Right ventricle myocardium inferior (tissue), 1 donor: ENCODE measurements around the gene SLC16A9. TPM values are rescaled to one million over a fixed set of nuclear protein-coding genes. Genes with fewer than 3 reads are reported as not detected.
A peak's percentile ranks its signal among the peaks of the same experiment; 100 is the strongest.
"Not testable (repeated sequence)": the region's sequence is repeated elsewhere in the genome, so short reads cannot be mapped to it uniquely, and the experiment has no call there.

Experiments used
- ATAC-seq: fragments of 200-7000 bp; cut with Tn5 transposase; one replicate; pipeline ENCODE4 v1.9.1; 2020; ENCODE audit warnings: mild to moderate bottlenecking, moderate library complexity
- DNase-seq: peaks from one replicate; pipeline ENCODE4 v3.0.0; 2021; ENCODE audit errors: missing footprints
- intact Hi-C: fragments of 100-400 bp; cut with DNase I; formaldehyde crosslinking; loops from one replicate; pipeline ENCODE4 v1.11.0; 2022
- long read RNA-seq: library from polyadenylated mRNA; unstranded; transcript quantifications from one replicate; pipeline ENCODE4 v2.0.0, GENCODE V29; 2021
- total RNA-seq: library from RNA; stranded (reverse); fragmentation: NEBNext Ultra II Directional; extraction: Animal tissue kit (Norgen Biotek cat#: 25700); gene quantifications from one replicate; pipeline ENCODE4 v1.2.1, GENCODE V29; 2021
- donor health status: DM: no; HTN: yes; CAD: no; lungs with severe emphysema.

SLC16A9 gene
- 0.89 TPM for total RNA-seq
- long read RNA-seq, partial matches to known transcripts = 0 of 1 reads
- long read RNA-seq, other reads (novel, unspliced or antisense) = 1 of 1 reads

- intact Hi-C loops = no loop called here
- peak; percentile 93 for ATAC-seq
- peak; percentile 74 for DNase-seq
Measured at GRCh38 chr10:59709395-59710125, at the start of gene SLC16A9. TSS of gene SLC16A9 (minus strand) at chr10:59709850. CDS start at chr10:59684291, 25,559 bp downstream.

- intact Hi-C loops = no loop called here
- ATAC-seq (no peak), DNase-seq (no peak)
Measured at GRCh38 chr10:59757966-59758365, 48.3 kb upstream of the SLC16A9 start.

GRCh38 chr10:59754951-59755350, 45.3 kb upstream of the SLC16A9 start:
- ATAC-seq = no peak
- intact Hi-C loops = no loop called here
- DNase-seq = no peak

- no peak for DNase-seq
Measured at GRCh38 chr10:59753267-59753666, 43.6 kb upstream of the SLC16A9 start, which contains the start of gene MRLN. TSS of gene MRLN (minus strand) at chr10:59753455.

GRCh38 chr10:59752278-59752940, 42.8 kb upstream of the SLC16A9 start:
- no peak for DNase-seq
- no peak for ATAC-seq
- intact Hi-C loops = no loop called here

More at GRCh38 chr10:59753267-59753666, 43.6 kb upstream of the SLC16A9 start, which contains the start of gene MRLN:
- ATAC-seq = no peak
- intact Hi-C loops = no loop called here

- intact Hi-C loops = no loop called here
- no peak for DNase-seq
- no peak for ATAC-seq
Measured at GRCh38 chr10:59750155-59750945, 40.7 kb upstream of the SLC16A9 start.

- DNase-seq = no peak
- intact Hi-C loops = no loop called here
- no peak for ATAC-seq
Measured at GRCh38 chr10:59748834-59749233, 39.2 kb upstream of the SLC16A9 start.

- no peak for DNase-seq
- ATAC-seq = no peak
- intact Hi-C loops = no loop called here
Measured at GRCh38 chr10:59745163-59745650, 35.6 kb upstream of the SLC16A9 start.

GRCh38 chr10:59744762-59745161, 35.1 kb upstream of the SLC16A9 start:
- ATAC-seq, intact Hi-C loops, DNase-seq: not testable (repeated sequence)

- ATAC-seq, intact Hi-C loops, DNase-seq: not testable (repeated sequence)
Measured at GRCh38 chr10:59744156-59744555, 34.5 kb upstream of the SLC16A9 start.

- ATAC-seq = no peak
Measured at GRCh38 chr10:59741583-59741982, 31.9 kb upstream of the SLC16A9 start.

GRCh38 chr10:59741048-59741447, 31.4 kb upstream of the SLC16A9 start:
- intact Hi-C loops = no loop called here
- DNase-seq = no peak
- no peak for ATAC-seq

More at GRCh38 chr10:59741583-59741982, 31.9 kb upstream of the SLC16A9 start:
- intact Hi-C loops = no loop called here
- no peak for DNase-seq

- ATAC-seq (no peak), DNase-seq (no peak)
- intact Hi-C loops = no loop called here
Measured at GRCh38 chr10:59736749-59737148, 27.1 kb upstream of the SLC16A9 start.

- no peak for ATAC-seq
- intact Hi-C loops = no loop called here
- no peak for DNase-seq
Measured at GRCh38 chr10:59735296-59735695, 25.6 kb upstream of the SLC16A9 start.

GRCh38 chr10:59734014-59734462, 24.4 kb upstream of the SLC16A9 start:
- intact Hi-C loops = no loop called here
- ATAC-seq (no peak), DNase-seq (no peak)

GRCh38 chr10:59733321-59734013, 23.8 kb upstream of the SLC16A9 start:
- intact Hi-C loops, DNase-seq, ATAC-seq: not testable (repeated sequence)

GRCh38 chr10:59732849-59733248, 23.2 kb upstream of the SLC16A9 start:
- ATAC-seq, DNase-seq, intact Hi-C loops: not testable (repeated sequence)

- DNase-seq, ATAC-seq, intact Hi-C loops: not testable (repeated sequence)
Measured at GRCh38 chr10:59729167-59729566, 19.5 kb upstream of the SLC16A9 start.
